Measurements from ENCODE around the gene TRMT2A. TPM values are rescaled to one million over a fixed set of nuclear protein-coding genes. Genes with fewer than 3 reads are reported as not detected.

Gene TRMT2A
- total and polyA plus RNA-seq, 10 of the 15 experiments (the other 5 are each of a cell fraction or from before 2014, with no cell fraction given): 0.29 to 97.0 (median 57.9) TPM

- no peak overlapping the region for H3K4me3 ChIP-seq
- TF ChIP-seq TAF1 (IDR thresholded peaks at IDR 0.05; ENCODE audit: borderline replicate concordance, low read depth, low read length) (no peak), RUNX3 (IDR thresholded peaks at IDR 0.05; ENCODE audit: low read length) (no peak), IRF3 (IDR thresholded peaks at IDR 0.05) (no peak), ZNF687 (IDR thresholded peaks at IDR 0.05) (no peak), BHLHE40 (IDR thresholded peaks at IDR 0.05; ENCODE audit: borderline replicate concordance in 1 of 2, low read depth in 2 of 2, low read length in 1 of 2) (no peak), EZH2 (IDR thresholded peaks at IDR 0.05; ENCODE audit: borderline replicate concordance, control insufficient read depth, low read depth, low read length) (no peak)
- H3K79me2 ChIP-seq (ENCODE audit: control insufficient read depth, insufficient read depth, low read length): no peaks in the 10 kb centered on the region
- in situ Hi-C loops (cut with MboI) (no loop called here), intact Hi-C loops (cut with micrococcal nuclease; ENCODE audit: unreplicated experiment) (no loop called here)
- no peaks in the 10 kb centered on the region for H3K4me1 ChIP-seq (ENCODE audit: control insufficient read depth, insufficient read depth, low read length)
- H3K36me3 ChIP-seq (ENCODE audit: control insufficient read depth in 2 of 2, insufficient read depth in 2 of 2, low read length in 1 of 2): peaks cover 39 to 41% of the 10 kb centered on the region in 2 experiments
- no peak overlapping the region for H3K9ac ChIP-seq (ENCODE audit: control insufficient read depth, insufficient read depth, low read length)
- ATAC-seq (no peak), DNase-seq (ENCODE audit: low read depth, low spot score) (no peak), FAIRE-seq (no peak)
- ChIA-PET RAD21 (ENCODE audit: unreplicated experiment) (no interaction called here), SMC1A (ENCODE audit: uncharacterized antibody, unreplicated experiment) (no interaction called here), POLR2A (no interaction called here), CTCF (no interaction called here)
- 97% methylated on average over 11 of the region's 11 CpGs for WGBS (ENCODE audit: insufficient coverage, insufficient replicate concordance, low lambda C conversion rate, missing lambda C conversion rate)
- H3K9me3 ChIP-seq (replicated peaks; ENCODE audit: control insufficient read depth, insufficient read depth, low read length): no peaks in the 10 kb centered on the region
- no peaks in the 10 kb centered on the region for H4K20me1 ChIP-seq (ENCODE audit: control insufficient read depth, insufficient read depth)
- no peak overlapping the region for H3K27ac ChIP-seq (ENCODE audit: control insufficient read depth, insufficient read depth)
- H3K4me2 ChIP-seq (ENCODE audit: control insufficient read depth, insufficient read depth): no peak overlapping the region
- no peaks in the 10 kb centered on the region for H3K27me3 ChIP-seq (replicated peaks in 1 of 2; ENCODE audit: control insufficient read depth in 2 of 2, insufficient read depth in 2 of 2, low read length in 1 of 2)
- no peak overlapping the region for H2AFZ ChIP-seq (ENCODE audit: control insufficient read depth, low read depth, low read length)
- no TSS peak for BruUV-seq (replicated peaks)
These were observed 24.6 kb downstream of the TRMT2A start for GRCh38 chr22:20092477-20092854.

Measured in GM12878 (cell line).